Measurements from ENCODE around the gene YPEL5.

The YPEL5 gene

DNA sequence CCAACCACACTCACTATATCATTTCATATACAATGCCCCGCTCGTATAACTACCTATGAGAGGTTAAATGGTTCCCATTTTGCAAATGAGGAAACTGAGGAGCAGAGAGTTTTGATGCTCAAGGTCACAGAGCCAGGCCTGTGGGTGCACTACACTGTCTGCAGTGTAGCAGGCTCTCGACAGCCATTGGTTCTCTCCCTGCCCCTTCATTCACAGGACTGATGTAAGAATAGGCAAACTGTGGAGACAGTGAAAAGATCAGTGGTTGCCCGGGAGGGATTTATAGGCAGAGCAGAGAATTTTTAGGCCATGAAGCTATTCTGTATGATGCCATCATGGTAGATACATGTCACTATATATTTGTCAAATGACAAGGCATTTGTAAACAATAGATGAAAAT, 45.5 kb downstream of the YPEL5 start:
- H3K4me2 ChIP-seq (ENCODE audit: low read length) = no peak overlapping the region
- H3K4me3 ChIP-seq (ENCODE audit: low read length) = no peak overlapping the region
- no peak overlapping the region for H3K9ac ChIP-seq (ENCODE audit: low read depth, low read length)
- H3K4me1 ChIP-seq (ENCODE audit: control insufficient read depth, insufficient read depth, low read length) = no peaks in the 10 kb centered on the region
- H3K9me3 ChIP-seq (replicated peaks; ENCODE audit: low read length) = no peaks in the 10 kb centered on the region
- H3K27me3 ChIP-seq (ENCODE audit: control insufficient read depth, insufficient read depth, low read length) = peaks cover 5% of the 10 kb centered on the region
- no peaks in the 10 kb centered on the region for H3K36me3 ChIP-seq (ENCODE audit: insufficient read depth, low read length)

DNA sequence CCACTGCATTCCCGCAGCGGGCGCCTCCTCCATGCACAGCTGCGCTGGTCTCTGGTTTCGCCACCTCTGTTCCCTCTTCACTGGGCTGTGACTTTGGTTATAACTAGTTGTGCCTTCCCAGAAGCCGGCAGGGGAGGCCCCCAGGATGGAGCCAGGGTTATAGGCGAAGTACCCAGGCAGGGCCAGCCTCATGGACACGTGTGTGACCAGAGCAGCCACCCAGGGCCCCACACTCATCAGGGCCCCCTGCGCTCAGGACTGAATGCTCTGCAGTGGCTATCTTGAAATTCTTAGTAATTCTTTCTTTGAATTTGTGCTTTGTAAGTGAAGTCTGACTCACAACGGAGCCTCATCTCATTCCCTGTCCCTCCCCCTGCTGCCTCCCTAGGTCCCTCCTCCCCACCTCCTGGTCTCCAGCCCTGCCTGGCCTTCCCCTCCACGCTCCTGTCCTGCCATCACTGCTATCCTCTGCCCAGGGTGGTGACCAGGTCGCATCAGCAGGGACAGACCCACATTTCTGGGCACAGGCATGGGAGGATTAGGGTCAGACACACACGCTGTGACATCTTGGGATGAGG, 46.4 kb downstream of the YPEL5 start:
- Histone ChIP-seq H3K4me1 (ENCODE audit: control insufficient read depth, insufficient read depth, low read length) (no peaks in the 10 kb centered on the region), H3K4me2 (ENCODE audit: low read length) (no peak overlapping the region), H3K27me3 (ENCODE audit: control insufficient read depth, insufficient read depth, low read length) (peaks cover 5% of the 10 kb centered on the region), H3K36me3 (ENCODE audit: insufficient read depth, low read length) (no peaks in the 10 kb centered on the region), H3K4me3 (ENCODE audit: low read length) (no peak overlapping the region), H3K9ac (ENCODE audit: low read depth, low read length) (no peak overlapping the region), H3K9me3 (replicated peaks; ENCODE audit: low read length) (no peaks in the 10 kb centered on the region)

DNA sequence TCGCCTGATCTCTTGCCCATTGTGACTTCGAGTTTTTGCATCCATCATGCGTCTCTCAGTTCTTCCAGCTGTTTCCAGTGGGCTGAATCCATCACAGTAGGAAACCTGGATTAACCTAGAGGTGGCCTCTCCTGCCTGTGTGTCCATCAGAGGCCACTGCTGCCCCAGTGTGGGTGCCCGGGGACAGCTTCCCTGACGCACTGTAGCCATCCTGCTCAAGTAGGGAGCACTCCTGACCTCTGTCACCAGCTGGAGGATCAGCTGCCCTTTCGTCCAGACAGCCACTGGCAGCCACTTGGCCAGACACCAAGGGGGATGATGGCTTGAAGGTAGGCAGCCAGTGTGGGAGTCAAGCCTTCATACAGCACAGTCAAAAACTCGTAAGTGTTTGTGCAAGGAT, 47.6 kb downstream of the YPEL5 start:
- Histone ChIP-seq H3K4me1 (ENCODE audit: control insufficient read depth, insufficient read depth, low read length) (no peaks in the 10 kb centered on the region), H3K4me3 (ENCODE audit: low read length) (no peak overlapping the region), H3K9me3 (replicated peaks; ENCODE audit: low read length) (no peaks in the 10 kb centered on the region), H3K9ac (ENCODE audit: low read depth, low read length) (no peak overlapping the region), H3K4me2 (ENCODE audit: low read length) (no peak overlapping the region), H3K36me3 (ENCODE audit: insufficient read depth, low read length) (no peaks in the 10 kb centered on the region), H3K27me3 (ENCODE audit: control insufficient read depth, insufficient read depth, low read length) (peaks cover 5% of the 10 kb centered on the region)

DNA sequence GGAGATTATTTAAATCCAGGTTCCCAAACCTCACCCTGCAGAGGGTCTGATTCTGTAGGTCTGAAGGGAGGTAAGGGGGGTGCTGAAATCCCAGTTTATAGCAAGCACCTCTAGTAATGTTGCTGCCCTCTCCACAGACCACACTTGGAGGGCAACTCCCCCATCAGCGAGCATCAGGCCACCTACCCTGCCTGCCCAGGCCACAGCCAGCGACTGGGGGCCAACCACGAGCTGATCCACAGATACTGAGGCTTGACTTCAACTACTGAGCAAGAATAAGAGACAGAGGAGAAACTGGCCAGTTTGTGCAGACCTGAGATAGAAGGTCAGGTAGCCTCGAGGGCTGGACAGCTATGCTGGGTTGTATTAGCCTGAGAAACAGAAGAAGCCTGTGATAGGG, 48.2 kb downstream of the YPEL5 start:
- Histone ChIP-seq H3K9ac (ENCODE audit: low read depth, low read length) (no peak overlapping the region), H3K4me2 (ENCODE audit: low read length) (no peak overlapping the region), H3K4me3 (ENCODE audit: low read length) (no peak overlapping the region), H3K27me3 (ENCODE audit: control insufficient read depth, insufficient read depth, low read length) (peaks cover 5% of the 10 kb centered on the region), H3K9me3 (replicated peaks; ENCODE audit: low read length) (no peaks in the 10 kb centered on the region), H3K36me3 (ENCODE audit: insufficient read depth, low read length) (no peaks in the 10 kb centered on the region), H3K4me1 (ENCODE audit: control insufficient read depth, insufficient read depth, low read length) (no peaks in the 10 kb centered on the region)

DNA sequence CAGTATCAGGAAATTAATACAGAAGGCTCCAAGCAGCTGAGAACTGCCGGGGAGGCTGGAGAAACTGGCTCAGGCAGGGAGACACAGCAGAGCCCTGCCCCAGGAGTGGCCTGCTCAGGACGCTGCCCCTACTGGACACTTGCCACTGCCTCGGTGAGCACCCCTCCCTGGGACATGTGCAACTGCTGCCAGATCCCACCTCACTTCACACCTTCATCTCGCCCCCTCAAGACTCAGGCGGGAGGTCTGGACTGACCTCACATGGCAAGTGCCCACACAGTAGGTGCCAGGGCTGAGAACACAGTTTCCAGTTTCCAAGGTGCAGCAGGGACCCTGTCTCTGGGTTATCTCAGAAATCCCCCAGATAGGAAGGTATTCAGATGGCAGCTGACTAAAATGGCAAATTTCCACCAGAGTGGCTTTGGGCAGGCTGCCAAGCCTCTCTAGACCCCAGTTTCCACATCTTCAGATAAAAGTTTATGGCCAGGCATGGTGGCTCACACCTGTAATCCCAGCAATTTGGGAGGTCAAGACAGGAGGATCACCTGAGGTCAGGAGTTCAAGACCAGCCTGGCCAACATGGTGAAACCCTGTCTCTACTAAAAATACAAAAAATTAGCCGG, 50.9 kb downstream of the YPEL5 start:
- H3K27me3 ChIP-seq (ENCODE audit: control insufficient read depth, insufficient read depth, low read length) = peaks cover 5% of the 10 kb centered on the region
- H3K4me2 ChIP-seq (ENCODE audit: low read length) = no peak overlapping the region
- H3K9ac ChIP-seq (ENCODE audit: low read depth, low read length) = no peak overlapping the region
- H3K4me3 ChIP-seq (ENCODE audit: low read length) = no peak overlapping the region
- H3K9me3 ChIP-seq (replicated peaks; ENCODE audit: low read length) = no peaks in the 10 kb centered on the region
- peaks cover 4% of the 10 kb centered on the region for H3K4me1 ChIP-seq (ENCODE audit: control insufficient read depth, insufficient read depth, low read length)
- H3K36me3 ChIP-seq (ENCODE audit: insufficient read depth, low read length) = no peaks in the 10 kb centered on the region

DNA sequence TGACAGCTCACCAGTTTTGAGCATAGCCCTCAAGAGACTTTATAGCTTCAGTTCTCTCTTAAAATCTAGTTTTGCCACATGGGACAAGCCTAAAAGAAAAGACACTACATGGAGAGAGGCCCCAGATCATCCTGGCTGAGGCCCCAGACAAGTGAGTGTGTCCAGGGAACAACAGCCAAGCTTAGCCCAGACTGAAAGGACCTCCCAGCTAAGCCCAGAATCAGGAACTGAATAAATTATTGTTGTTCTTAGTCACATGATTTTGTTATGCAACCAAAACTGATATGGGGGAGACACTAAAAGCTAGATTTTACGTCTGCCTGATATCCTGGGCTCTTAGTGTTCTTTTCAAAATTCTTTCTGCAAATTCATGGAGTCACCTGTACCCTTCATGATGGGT, 55.2 kb downstream of the YPEL5 start:
- Histone ChIP-seq H3K9me3 (replicated peaks; ENCODE audit: low read length) (no peaks in the 10 kb centered on the region), H3K27me3 (ENCODE audit: control insufficient read depth, insufficient read depth, low read length) (peaks cover 17% of the 10 kb centered on the region), H3K4me2 (ENCODE audit: low read length) (no peak overlapping the region), H3K4me1 (ENCODE audit: control insufficient read depth, insufficient read depth, low read length) (peaks cover 4% of the 10 kb centered on the region), H3K9ac (ENCODE audit: low read depth, low read length) (no peak overlapping the region), H3K4me3 (ENCODE audit: low read length) (no peak overlapping the region), H3K36me3 (ENCODE audit: insufficient read depth, low read length) (no peaks in the 10 kb centered on the region)

DNA sequence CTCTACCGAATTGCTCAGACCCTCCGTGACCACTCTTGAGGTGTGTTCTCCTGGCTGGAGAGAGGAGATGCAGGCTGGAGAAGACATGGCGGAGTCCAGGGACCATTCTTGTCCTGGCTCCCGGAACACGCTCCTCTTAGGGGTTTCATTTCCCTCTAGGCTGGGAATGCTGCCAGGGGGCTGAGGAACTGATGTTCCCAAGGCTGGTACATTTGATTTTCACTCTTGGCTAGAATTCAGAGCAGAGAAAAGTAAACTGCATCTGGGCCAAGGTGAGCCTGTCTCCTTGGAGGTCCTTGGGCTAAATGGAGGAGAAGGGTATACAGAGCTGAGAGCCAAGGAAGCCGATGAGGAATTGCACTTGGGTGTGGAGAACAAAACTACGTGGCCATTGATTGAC, 56.3 kb downstream of the YPEL5 start:
- Histone ChIP-seq H3K9ac (ENCODE audit: low read depth, low read length) (no peak overlapping the region), H3K4me1 (ENCODE audit: control insufficient read depth, insufficient read depth, low read length) (peaks cover 4% of the 10 kb centered on the region), H3K36me3 (ENCODE audit: insufficient read depth, low read length) (no peaks in the 10 kb centered on the region), H3K27me3 (ENCODE audit: control insufficient read depth, insufficient read depth, low read length) (peaks cover 23% of the 10 kb centered on the region), H3K4me2 (ENCODE audit: low read length) (no peak overlapping the region), H3K4me3 (ENCODE audit: low read length) (no peak overlapping the region), H3K9me3 (replicated peaks; ENCODE audit: low read length) (no peaks in the 10 kb centered on the region)

DNA sequence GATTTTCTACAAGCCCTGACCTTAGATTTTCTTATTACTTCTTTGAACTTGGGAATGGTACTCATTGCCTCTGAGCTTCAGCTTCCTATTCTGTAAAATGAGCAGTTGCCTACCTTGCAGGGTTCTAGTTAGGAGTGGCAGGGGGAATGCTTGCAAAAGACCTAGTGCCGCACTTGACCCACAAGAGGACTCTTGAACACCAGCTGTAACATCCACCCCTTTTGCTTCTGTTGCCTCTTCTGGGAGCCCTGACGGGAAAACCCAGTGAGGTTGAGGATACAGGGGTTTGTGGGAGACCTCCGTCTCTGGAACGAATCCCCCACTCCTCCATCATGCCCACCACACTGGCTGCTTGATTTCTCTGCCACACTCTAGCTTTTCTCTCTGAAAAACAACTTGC, 57.5 kb downstream of the YPEL5 start:
- Histone ChIP-seq H3K4me1 (ENCODE audit: control insufficient read depth, insufficient read depth, low read length) (peaks cover 4% of the 10 kb centered on the region), H3K36me3 (ENCODE audit: insufficient read depth, low read length) (no peaks in the 10 kb centered on the region)

DNA sequence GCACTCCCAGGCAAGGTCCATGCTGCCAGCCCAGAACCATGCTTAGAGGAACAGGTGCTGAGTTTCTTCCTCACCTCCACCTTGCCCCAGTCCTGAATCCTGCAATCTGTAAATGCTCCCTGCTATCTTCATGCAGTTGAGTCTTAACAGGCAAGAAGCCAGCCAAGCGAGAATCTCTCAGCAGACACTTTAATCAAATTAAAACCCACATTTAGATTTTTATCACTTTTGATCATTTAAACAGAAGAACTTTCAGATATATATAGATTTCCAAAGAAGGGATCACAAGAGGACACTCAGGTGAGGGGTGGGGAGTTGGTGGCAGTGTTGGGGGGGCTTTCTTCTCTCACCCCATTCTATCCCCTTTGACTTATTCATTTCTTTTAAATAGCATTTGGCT, 58.6 kb downstream of the YPEL5 start:
- peaks cover 4% of the 10 kb centered on the region for H3K4me1 ChIP-seq (ENCODE audit: control insufficient read depth, insufficient read depth, low read length)
- H3K4me2 ChIP-seq (ENCODE audit: low read length) = no peak overlapping the region
- no peak overlapping the region for H3K9ac ChIP-seq (ENCODE audit: low read depth, low read length)
- no peaks in the 10 kb centered on the region for H3K36me3 ChIP-seq (ENCODE audit: insufficient read depth, low read length)
- H3K27me3 ChIP-seq (ENCODE audit: control insufficient read depth, insufficient read depth, low read length) = peaks cover 23% of the 10 kb centered on the region
- no peak overlapping the region for H3K4me3 ChIP-seq (ENCODE audit: low read length)
- no peaks in the 10 kb centered on the region for H3K9me3 ChIP-seq (replicated peaks; ENCODE audit: low read length)

More for the DNA sequence above, 57.5 kb downstream of the YPEL5 start:
- Histone ChIP-seq H3K27me3 (ENCODE audit: control insufficient read depth, insufficient read depth, low read length) (peaks cover 23% of the 10 kb centered on the region), H3K4me3 (ENCODE audit: low read length) (no peak overlapping the region), H3K9me3 (replicated peaks; ENCODE audit: low read length) (no peaks in the 10 kb centered on the region), H3K4me2 (ENCODE audit: low read length) (no peak overlapping the region), H3K9ac (ENCODE audit: low read depth, low read length) (no peak overlapping the region)

DNA sequence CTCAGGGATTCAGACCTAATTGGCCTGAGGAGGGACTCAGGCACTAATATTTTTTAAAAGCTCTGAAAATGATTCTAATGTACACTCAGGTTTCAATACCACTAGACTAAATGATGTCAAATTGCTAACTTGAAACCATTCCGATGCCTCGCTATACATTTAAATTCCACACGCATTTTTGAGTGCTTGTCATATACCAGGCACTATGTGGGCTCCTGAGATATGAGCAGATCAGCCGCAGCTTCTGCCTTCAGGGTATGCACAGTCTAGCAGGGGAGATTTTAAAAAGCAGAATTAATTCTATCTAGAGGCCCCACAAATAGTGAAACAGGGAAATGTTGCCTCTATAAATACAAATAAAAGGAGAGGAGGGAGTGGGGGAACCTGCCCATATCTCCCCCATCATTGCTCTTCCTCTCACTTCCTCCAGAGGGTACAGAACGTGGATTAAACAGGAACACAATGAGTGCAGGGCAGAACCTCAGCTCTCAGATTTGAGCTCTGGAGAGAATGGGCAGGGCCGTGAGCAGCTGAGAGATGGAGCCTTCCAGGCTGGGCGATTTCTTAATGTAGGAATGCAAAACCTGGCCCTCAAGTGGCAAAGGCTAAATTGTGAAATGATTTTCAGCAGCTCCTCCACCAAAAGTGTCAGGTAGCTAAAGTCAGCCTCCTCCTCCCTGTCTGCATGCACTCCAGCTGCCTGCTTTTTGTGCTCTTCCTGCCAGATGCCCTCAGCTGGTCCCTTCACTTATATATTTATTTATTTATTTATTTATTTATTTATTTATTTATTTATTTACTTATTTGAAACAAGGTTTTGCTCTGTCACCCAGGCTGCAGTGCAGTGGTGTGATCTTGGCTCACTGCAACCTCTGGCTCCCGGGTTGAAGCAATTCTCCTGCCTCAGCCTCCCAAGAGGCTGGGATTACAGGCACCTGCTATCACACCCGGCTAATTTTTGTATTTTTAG, 59.9 kb downstream of the YPEL5 start:
- no peak overlapping the region for H3K9ac ChIP-seq (ENCODE audit: low read depth, low read length)
- H3K4me2 ChIP-seq (ENCODE audit: low read length) = no peak overlapping the region
- peaks cover 4% of the 10 kb centered on the region for H3K4me1 ChIP-seq (ENCODE audit: control insufficient read depth, insufficient read depth, low read length)
- no peaks in the 10 kb centered on the region for H3K36me3 ChIP-seq (ENCODE audit: insufficient read depth, low read length)
- H3K4me3 ChIP-seq (ENCODE audit: low read length) = no peak overlapping the region
- peaks cover 23% of the 10 kb centered on the region for H3K27me3 ChIP-seq (ENCODE audit: control insufficient read depth, insufficient read depth, low read length)
- no peaks in the 10 kb centered on the region for H3K9me3 ChIP-seq (replicated peaks; ENCODE audit: low read length)

DNA sequence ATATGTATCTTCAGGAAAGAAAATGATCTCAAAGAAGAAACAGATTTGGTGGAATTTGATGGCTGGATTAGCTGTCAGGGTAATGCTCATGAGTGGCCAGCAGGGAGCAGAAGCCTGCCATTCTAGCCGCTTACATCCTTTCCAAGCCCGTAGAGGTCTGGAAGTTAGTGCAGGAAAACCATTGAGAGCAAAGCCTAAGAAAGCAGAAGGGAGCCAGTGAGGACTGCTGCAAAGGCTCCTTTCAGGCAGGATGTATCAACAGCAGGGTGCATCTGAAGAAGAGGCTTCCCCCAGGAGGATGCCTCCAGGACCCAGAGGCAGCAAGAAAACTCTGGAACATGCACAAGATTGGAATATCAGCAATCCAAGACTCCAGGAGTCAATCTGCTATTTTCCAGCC, 61.6 kb downstream of the YPEL5 start:
- peaks cover 21% of the 10 kb centered on the region for H3K27me3 ChIP-seq (ENCODE audit: control insufficient read depth, insufficient read depth, low read length)
- H3K4me1 ChIP-seq (ENCODE audit: control insufficient read depth, insufficient read depth, low read length) = no peaks in the 10 kb centered on the region
- H3K9ac ChIP-seq (ENCODE audit: low read depth, low read length) = no peak overlapping the region
- H3K4me3 ChIP-seq (ENCODE audit: low read length) = no peak overlapping the region
- no peak overlapping the region for H3K4me2 ChIP-seq (ENCODE audit: low read length)
- H3K36me3 ChIP-seq (ENCODE audit: insufficient read depth, low read length) = no peaks in the 10 kb centered on the region
- H3K9me3 ChIP-seq (replicated peaks; ENCODE audit: low read length) = no peaks in the 10 kb centered on the region
